Ishikawa (cell line): ENCODE measurements around the gene COL11A1.

Experiments used
- CEBPB ChIP-seq: IDR thresholded peaks from 2 replicates; pipeline ENCODE4 v1.6.1; 2012
- CREB1 ChIP-seq: IDR thresholded peaks from 2 replicates; pipeline ENCODE4 v1.6.1; 2012; ENCODE audit warnings: low read depth
- EP300 ChIP-seq: IDR thresholded peaks from 2 replicates; pipeline ENCODE4 v1.6.1; 2012; ENCODE audit warnings: borderline replicate concordance
- FOXM1 ChIP-seq: IDR thresholded peaks from 2 replicates; pipeline ENCODE4 v1.6.1; 2012; ENCODE audit warnings: low read depth, borderline replicate concordance
- NFIC ChIP-seq: IDR thresholded peaks from 2 replicates; pipeline ENCODE4 v1.6.1; 2012
- RAD21 ChIP-seq: IDR thresholded peaks from 2 replicates; pipeline ENCODE4 v1.6.1; 2012; ENCODE audit warnings: low read depth
- TAF1 ChIP-seq: IDR thresholded peaks from 2 replicates; pipeline ENCODE4 v1.6.1; 2012; ENCODE audit warnings: low read depth, mild to moderate bottlenecking
- TCF12 ChIP-seq: IDR thresholded peaks from 2 replicates; pipeline ENCODE4 v1.6.1; 2012; ENCODE audit warnings: low read depth
- TEAD4 ChIP-seq: IDR thresholded peaks from 2 replicates; pipeline ENCODE4 v1.6.1; 2012
- YY1 ChIP-seq: IDR thresholded peaks from 2 replicates; pipeline ENCODE4 v1.6.1; 2012; ENCODE audit warnings: low read depth
- ZBTB7A ChIP-seq: IDR thresholded peaks from 2 replicates; pipeline ENCODE4 v1.6.1; 2012; ENCODE audit warnings: low read depth
- TF ChIP-seq, protein P1 (sequence below): IDR thresholded peaks from 2 replicates; pipeline ENCODE4 v1.6.1; 2012; ENCODE audit warnings: low read depth, mild to moderate bottlenecking
- TF ChIP-seq, protein P2 (sequence below): IDR thresholded peaks from 2 replicates; pipeline ENCODE4 v1.6.1; 2012

DNA sequence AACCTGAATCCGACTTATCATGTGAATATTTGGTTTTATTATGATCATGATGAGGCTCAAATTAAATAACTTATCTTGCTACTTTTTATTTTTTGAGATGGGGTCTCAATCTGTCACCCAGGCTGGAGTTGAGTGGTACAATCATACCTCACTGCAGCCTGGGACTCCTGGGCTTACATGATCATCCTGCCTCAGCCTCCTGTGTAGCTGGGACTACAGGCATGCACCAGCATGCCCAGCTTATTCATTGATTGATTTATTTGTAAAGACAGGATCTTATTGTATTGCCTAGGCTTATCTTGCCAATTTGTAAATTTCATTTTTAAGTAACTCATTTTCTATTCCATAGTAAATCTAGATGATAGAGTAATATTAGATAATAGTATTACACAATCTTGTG, 84.3 kb downstream of the COL11A1 start:
- no peak for TF ChIP-seq NFIC
- TF ChIP-seq, protein P1, sequence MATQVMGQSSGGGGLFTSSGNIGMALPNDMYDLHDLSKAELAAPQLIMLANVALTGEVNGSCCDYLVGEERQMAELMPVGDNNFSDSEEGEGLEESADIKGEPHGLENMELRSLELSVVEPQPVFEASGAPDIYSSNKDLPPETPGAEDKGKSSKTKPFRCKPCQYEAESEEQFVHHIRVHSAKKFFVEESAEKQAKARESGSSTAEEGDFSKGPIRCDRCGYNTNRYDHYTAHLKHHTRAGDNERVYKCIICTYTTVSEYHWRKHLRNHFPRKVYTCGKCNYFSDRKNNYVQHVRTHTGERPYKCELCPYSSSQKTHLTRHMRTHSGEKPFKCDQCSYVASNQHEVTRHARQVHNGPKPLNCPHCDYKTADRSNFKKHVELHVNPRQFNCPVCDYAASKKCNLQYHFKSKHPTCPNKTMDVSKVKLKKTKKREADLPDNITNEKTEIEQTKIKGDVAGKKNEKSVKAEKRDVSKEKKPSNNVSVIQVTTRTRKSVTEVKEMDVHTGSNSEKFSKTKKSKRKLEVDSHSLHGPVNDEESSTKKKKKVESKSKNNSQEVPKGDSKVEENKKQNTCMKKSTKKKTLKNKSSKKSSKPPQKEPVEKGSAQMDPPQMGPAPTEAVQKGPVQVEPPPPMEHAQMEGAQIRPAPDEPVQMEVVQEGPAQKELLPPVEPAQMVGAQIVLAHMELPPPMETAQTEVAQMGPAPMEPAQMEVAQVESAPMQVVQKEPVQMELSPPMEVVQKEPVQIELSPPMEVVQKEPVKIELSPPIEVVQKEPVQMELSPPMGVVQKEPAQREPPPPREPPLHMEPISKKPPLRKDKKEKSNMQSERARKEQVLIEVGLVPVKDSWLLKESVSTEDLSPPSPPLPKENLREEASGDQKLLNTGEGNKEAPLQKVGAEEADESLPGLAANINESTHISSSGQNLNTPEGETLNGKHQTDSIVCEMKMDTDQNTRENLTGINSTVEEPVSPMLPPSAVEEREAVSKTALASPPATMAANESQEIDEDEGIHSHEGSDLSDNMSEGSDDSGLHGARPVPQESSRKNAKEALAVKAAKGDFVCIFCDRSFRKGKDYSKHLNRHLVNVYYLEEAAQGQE: no peak
- TF ChIP-seq TCF12: no peak
- no peak for TF ChIP-seq EP300
- no peak for TF ChIP-seq YY1
- no peak for TF ChIP-seq CREB1
- no peak for TF ChIP-seq FOXM1
- TF ChIP-seq CEBPB: no peak
- TF ChIP-seq RAD21: no peak
- TF ChIP-seq, protein P2, sequence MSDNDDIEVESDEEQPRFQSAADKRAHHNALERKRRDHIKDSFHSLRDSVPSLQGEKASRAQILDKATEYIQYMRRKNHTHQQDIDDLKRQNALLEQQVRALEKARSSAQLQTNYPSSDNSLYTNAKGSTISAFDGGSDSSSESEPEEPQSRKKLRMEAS: no peak
- TF ChIP-seq TEAD4: no peak
- no peak for TF ChIP-seq TAF1
- TF ChIP-seq ZBTB7A: no peak
